Measurements from ENCODE around the gene RNF31.

GRCh38 chr14:24184104-24184970 is 37.0 kb downstream of the RNF31 start:
- TF ChIP-seq CTCF (IDR thresholded peaks at IDR 0.05; ENCODE audit: insufficient read depth, low read length): no peak
- no peak for TF ChIP-seq REST (IDR thresholded peaks at IDR 0.05; ENCODE audit: insufficient replicate concordance, low read depth)

All from HL-60 (cell line).